Neural progenitor cell (in vitro differentiated cells): ENCODE measurements around the gene EBF4.

Source experiments
- CTCF ChIP-seq: fragments of 200-600 bp; sonication (generic); IDR thresholded peaks from 2 replicates; pipeline ENCODE4 v1.5.1; 2017; ENCODE audit warnings: antibody characterized with exemption, mild to moderate bottlenecking
- EZH2 ChIP-seq: fragments of 200-600 bp; sonication (generic); IDR thresholded peaks from 2 replicates; pipeline ENCODE4 v1.6.1; 2017; ENCODE audit warnings: antibody characterized with exemption, mild to moderate bottlenecking, moderate library complexity
- EZH2phosphoT487 ChIP-seq: fragments of 200-600 bp; sonication (generic); IDR thresholded peaks from 2 replicates; pipeline ENCODE4 v1.6.1; 2017; ENCODE audit warnings: antibody characterized with exemption

- TF ChIP-seq EZH2 (no peak), CTCF (no peak), EZH2phosphoT487 (no peak)
These were observed 12.5 kb upstream of the EBF4 start for GRCh38 chr20:2680046-2680445.
